HEK293T (cell line): ENCODE results near the gene CDH5.

Experiments used
- ARNT ChIP-seq: fragments of 450-650 bp; IDR thresholded peaks from 2 replicates; pipeline ENCODE4 v1.6.1; 2017; ENCODE audit warnings: mild to moderate bottlenecking
- BHLHE40 ChIP-seq: fragments of 450-650 bp; IDR thresholded peaks from 2 replicates; pipeline ENCODE4 v1.6.1; 2016; ENCODE audit warnings: mild to moderate bottlenecking, moderate library complexity, borderline replicate concordance
- CTBP1 ChIP-seq: fragments of 450-650 bp; IDR thresholded peaks from 2 replicates; pipeline ENCODE4 v1.6.1; 2016; ENCODE audit warnings: borderline replicate concordance
- ELF4 ChIP-seq: fragments of 450-650 bp; IDR thresholded peaks from 2 replicates; pipeline ENCODE4 v1.6.1; 2017; ENCODE audit warnings: antibody characterized with exemption
- FOXA1 ChIP-seq: fragments of 450-650 bp; IDR thresholded peaks from 2 replicates; pipeline ENCODE4 v1.6.1; 2016; ENCODE audit warnings: mild to moderate bottlenecking
- FOXK2 ChIP-seq: fragments of 450-650 bp; IDR thresholded peaks from 2 replicates; pipeline ENCODE4 v1.6.1; 2016; ENCODE audit warnings: mild to moderate bottlenecking
- HDGF ChIP-seq: fragments of 450-650 bp; IDR thresholded peaks from 2 replicates; pipeline ENCODE4 v1.6.1; 2017; ENCODE audit warnings: antibody characterized with exemption, borderline replicate concordance
- L3MBTL2 ChIP-seq: fragments of 450-650 bp; conservative IDR thresholded peaks from 2 replicates; pipeline ENCODE4 v1.6.1; 2016; ENCODE audit warnings: mild to moderate bottlenecking
- NFRKB ChIP-seq: fragments of 450-650 bp; IDR thresholded peaks from 2 replicates; pipeline ENCODE4 v1.6.1; 2016; ENCODE audit warnings: mild to moderate bottlenecking, moderate library complexity
- PKNOX1 ChIP-seq: fragments of 450-650 bp; IDR thresholded peaks from 2 replicates; pipeline ENCODE4 v1.6.1; 2016
- SP1 ChIP-seq: fragments of 450-650 bp; IDR thresholded peaks from 2 replicates; pipeline ENCODE4 v1.6.1; 2017
- SUZ12 ChIP-seq: fragments of 450-650 bp; IDR thresholded peaks from 2 replicates; pipeline ENCODE4 v1.6.1; 2016; ENCODE audit warnings: mild to moderate bottlenecking
- ZNF384 ChIP-seq: fragments of 450-650 bp; IDR thresholded peaks from 2 replicates; pipeline ENCODE4 v1.6.1; 2016

- TF ChIP-seq NFRKB: no peak
- no peak for TF ChIP-seq SP1
- no peak for TF ChIP-seq BHLHE40
- TF ChIP-seq L3MBTL2: no peak
- no peak for TF ChIP-seq CTBP1
- no peak for TF ChIP-seq ARNT
- TF ChIP-seq FOXA1: no peak
- TF ChIP-seq SUZ12: no peak
- no peak for TF ChIP-seq FOXK2
- TF ChIP-seq ELF4: no peak
- no peak for TF ChIP-seq ZNF384
- TF ChIP-seq HDGF: no peak
- TF ChIP-seq PKNOX1: no peak
Measured at GRCh38 chr16:66412182-66412581, 45.7 kb downstream of the CDH5 start.
